Stimulated activated CD8-positive, alpha-beta memory T cell treated with anti-CD3 and anti-CD28 coated beads, Interleukin-12 subunit alpha, Interleukin-12 subunit beta, amount 100 ng/mL, for 1 hour (primary cell): ENCODE results near the gene AGO3.
"Not testable (repeated sequence)": the region's sequence is repeated elsewhere in the genome, so short reads cannot be mapped to it uniquely, and the experiment has no call there.

Experiments
- DNase-seq: peaks from one replicate; pipeline ENCODE4 v3.0.0-alpha.2; 2020; ENCODE audit warnings: low read depth

The AGO3 gene

DNA sequence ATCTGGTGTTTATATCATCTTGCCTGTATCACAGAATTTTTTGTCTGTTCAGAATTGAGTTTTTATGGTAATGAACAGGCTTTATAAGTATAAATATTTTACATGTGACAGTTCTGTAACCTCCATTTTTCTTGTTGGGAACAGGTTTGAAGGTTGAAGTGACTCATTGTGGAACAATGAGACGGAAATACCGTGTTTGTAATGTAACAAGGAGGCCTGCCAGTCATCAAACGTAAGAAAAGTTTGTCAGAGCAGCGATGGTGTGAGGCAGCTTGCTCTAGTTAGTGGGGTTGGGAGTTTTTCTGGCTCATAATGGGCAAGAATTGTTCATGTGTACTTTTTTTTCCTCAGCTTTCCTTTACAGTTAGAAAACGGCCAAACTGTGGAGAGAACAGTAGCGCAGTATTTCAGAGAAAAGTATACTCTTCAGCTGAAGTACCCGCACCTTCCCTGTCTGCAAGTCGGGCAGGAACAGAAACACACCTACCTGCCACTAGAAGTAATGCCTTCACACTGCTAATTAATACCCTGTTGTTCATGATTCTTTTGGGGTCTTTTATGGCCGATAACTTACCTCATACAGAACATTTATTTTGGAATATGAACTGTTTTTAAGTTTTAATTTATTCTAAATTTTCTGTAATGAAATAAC, 77.8 kb downstream of the AGO3 start:
- no peak for DNase-seq

DNA sequence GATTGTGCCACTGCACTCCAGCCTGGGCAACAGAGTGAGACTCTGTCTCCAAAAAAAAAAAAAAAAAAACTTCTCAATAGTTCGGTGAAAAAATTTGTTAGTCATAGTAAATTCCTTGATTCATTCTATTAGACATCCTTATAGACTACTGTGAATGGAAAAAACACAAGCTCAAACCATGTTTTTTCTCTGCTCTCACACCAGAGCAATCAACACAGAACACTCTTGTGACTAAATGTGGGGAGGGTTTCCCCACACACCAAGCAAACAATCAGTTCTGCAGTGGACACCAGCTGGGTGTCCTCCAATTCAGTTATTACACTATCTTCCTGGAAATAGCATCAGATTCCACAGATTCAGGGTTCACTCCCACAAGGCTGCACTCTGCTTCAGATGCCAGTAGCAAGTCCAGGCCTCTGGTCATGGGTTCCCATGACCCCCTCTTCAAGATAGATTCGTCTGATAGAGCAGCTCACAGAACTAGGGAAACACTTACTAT, 83.9 kb downstream of the AGO3 start:
- no peak for DNase-seq

- DNase-seq: no peak
Measured at GRCh38 chr1:36016686-36017085, 85.8 kb downstream of the AGO3 start.

GRCh38 chr1:36023098-36023769, 92.3 kb downstream of the AGO3 start:
- DNase-seq: no peak

- not testable (repeated sequence) for DNase-seq
Measured at GRCh38 chr1:36024024-36024423, 93.1 kb downstream of the AGO3 start.

DNA sequence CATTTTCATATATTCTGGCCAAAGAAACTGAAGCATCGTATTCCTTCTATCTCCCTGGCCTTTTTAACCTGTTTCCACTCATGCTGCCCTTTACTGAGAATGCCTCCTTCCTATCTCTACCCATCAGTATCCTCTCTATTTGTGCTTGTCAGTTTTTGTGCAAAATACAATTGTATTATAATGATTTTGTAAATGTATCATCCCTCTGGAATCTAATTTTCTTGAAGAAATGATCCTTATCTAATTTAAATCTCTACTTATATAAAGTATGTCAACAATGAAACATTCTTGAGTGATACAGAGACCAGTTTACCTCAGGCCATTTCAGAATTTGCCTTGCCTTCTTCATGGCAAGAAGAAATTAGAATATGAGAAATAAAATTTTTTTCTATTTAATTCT, 93.9 kb downstream of the AGO3 start:
- DNase-seq: no peak

DNA sequence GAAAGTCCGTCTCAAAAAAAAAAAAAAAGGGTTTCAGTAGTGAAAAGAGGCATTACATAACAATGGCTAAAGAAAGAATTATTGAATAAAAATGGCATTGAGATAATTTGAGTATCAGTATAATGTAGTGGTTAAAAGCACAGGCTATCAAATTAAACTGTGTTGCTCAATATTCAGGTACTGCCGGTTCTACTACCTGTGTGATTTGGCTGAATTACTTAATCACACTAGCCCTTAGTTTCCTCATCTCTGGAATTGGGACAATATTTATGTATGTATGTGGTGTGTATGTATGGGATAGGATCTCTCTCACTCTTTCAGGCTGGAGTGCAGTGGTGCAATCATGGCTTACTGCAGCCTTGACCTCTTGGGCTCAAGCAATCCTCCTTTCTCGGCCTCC, 96.9 kb downstream of the AGO3 start:
- DNase-seq: no peak

- DNase-seq: no peak
Measured at GRCh38 chr1:36031441-36031840, 100.5 kb downstream of the AGO3 start.

GRCh38 chr1:36034692-36035091, 103.8 kb downstream of the AGO3 start:
- DNase-seq: no peak

GRCh38 chr1:36035154-36035553, 104.2 kb downstream of the AGO3 start:
- no peak for DNase-seq

GRCh38 chr1:36040238-36040637, 109.3 kb downstream of the AGO3 start:
- no peak for DNase-seq

DNA sequence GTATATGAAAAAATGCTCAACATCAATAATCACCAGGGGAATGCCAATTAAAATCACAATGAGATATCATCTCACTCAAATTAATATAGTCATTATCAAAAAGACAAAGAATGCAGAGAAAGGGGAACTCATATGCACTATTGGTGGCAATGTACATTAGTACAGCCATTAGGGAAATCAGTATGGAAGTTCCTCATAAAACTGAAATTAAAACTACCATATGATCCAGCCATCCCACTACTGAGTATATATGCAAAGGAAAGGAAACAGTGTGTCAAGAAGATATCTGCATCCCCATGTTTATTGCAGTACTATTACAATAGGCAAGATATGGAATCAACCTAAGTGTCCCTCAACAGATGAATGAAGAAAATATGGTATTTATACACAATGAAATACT, 120.9 kb downstream of the AGO3 start:
- DNase-seq: no peak

GRCh38 chr1:36053978-36054377, 123.1 kb downstream of the AGO3 start:
- DNase-seq: no peak

DNA sequence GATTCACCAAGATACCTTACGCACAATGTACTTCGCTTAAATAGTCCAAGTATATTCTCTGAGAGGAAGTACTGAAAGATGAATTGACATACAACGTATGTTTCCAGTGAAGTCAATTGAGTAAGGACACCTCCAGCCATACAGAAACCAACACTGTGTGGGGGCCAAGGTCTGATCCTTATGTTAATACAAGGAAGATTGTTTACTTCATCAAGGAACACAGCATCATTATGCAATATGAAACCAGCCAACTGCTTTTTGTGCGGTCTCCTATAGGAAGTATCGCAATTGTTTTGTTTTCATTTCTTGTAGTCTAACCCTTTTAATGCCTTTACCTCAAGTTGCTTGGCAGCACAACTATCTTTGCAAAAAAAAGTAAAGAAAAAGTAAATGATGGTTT, 124.8 kb downstream of the AGO3 start:
- no peak for DNase-seq

GRCh38 chr1:36062315-36062714, 131.4 kb downstream of the AGO3 start:
- DNase-seq: no peak

GRCh38 chr1:36067871-36068270, 137.0 kb downstream of the AGO3 start:
- no peak for DNase-seq

GRCh38 chr1:36068866-36069265, 138.0 kb downstream of the AGO3 start:
- DNase-seq: no peak

- DNase-seq: no peak
Measured at GRCh38 chr1:36070349-36070748, 139.4 kb downstream of the AGO3 start.

GRCh38 chr1:36076979-36077573, 146.2 kb downstream of the AGO3 start:
- no peak for DNase-seq

DNA sequence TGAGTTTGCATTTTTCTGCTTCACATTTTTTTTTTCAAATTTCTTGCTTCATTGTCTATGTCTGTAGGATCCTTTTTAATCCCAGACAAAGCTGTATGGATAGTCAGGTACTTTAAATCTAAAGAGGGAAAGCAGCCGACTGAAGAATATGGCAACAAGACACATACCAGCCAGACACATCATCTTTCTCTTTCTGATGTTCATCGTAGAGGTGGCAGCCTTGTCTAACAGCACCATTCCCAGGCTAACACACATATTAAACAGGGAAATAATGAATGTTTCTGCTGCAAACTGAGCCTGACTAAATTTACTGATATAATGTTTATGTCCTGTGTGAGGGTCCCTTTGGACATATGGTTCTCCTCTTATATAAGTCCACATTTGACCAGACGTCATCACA, 149.3 kb downstream of the AGO3 start:
- DNase-seq: no peak

- DNase-seq: no peak
Measured at GRCh38 chr1:36080801-36081200, 149.9 kb downstream of the AGO3 start.

DNA sequence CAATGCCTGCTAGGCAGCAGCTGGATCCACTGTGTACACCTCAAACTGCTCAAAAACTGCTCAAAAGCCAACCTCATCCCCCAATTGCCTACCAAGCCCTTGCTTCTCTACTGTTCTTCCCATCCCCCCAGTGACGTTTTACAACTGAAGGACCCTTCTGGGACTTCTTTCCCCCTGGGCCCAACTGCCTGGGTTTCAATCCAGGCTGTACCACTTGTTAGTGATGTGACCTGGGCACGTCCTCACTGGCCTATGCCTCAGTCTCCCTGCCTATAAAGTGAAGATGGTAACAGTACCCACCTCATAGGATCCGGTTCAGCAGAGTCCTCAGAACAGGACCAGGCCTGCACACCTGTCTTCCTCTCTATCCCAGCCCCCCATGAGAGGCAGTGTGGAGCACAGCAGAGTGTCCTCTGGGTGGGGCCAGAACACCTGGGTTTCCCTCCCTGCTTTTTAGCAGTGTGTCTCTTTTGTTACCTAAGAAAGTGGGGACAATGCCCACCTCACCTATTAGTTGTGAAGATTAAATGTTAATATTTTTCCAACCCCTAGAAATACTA, 151.1 kb downstream of the AGO3 start:
- no peak for DNase-seq

DNA sequence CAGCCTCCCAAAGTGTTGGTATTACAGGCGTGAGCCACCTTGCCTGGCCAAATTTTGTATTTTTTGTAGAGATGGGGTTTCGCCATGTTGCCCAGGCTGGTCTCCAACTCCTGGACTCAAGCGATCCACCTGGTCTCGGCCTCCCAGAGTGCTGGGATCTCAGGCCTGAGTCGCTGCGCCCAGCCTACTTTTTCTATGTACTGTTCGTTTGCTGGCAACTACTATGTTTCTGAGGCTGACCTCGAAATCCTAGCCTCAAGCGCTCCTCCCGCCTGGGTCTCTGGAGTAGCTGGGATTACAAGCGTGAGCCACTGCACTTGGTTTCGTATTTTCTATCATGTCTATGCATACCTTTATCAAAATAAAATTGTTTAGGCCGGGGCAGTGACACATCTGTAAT, 152.3 kb downstream of the AGO3 start:
- DNase-seq: no peak
